ENCODE data around the gene LRRC59.

The LRRC59 gene

DNA sequence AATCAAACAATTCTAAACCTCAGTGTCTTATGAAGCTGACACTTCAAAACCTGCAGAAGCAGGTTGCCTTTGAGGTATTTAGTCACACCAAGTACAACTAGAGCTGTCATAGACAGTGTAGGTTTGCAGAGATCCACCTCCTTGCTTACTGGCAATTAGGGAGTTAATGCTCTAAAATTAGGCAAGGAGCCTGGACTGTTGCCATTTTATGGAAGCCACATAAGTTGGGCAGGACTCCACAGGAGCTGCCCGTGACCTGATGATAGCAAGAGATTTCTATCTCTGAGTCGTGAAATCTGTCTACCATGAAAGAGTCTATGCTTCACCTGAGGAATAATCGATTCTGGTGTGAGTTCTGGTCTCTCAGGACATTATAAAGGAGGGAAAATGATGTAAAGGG, 15.4 kb downstream of the LRRC59 start:
- no peak for DNase-seq

- DNase-seq, result no peak
Observed at GRCh38 chr17:50381260-50381815, 16.0 kb downstream of the LRRC59 start.

DNA sequence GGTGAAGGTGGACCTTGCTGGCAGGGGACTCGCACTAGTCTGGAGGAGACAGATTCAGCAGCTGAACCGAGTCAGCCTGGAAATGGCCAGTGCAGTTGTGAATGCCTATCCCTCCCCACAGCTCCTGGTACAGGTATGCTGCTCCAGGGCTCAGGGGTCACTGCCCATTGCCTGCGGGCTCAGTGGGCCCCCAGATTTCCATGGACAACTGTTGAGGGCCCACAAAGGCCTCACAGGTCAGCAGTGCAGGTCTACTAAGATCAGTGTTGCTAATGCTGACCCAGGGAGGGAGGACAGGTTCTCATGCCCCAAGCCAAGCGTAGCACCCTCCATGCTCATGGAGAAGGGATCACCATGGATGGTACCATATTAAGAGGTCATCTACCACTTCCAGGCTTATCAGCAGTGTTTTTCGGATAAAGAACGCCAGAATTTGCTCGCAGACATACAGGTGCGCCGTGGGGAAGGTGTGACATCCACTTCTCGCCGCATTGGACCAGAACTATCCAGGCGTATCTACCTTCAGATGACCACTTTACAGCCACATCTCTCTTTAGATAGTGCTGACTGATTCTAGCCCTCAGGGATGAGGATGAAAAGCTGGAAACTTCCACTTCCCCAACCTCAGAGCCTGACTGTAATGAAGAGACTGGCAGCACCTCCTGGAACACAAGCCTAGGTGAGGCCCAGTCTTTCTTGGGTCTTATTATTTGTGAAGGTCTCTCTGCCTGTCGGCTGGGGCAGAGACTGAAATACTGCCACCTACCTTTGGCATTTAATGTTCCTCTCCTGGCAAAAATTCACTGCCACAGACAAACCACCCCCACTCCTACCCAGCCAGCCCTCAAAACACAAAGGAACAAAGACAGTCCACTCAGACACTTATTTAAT, 16.7 kb downstream of the LRRC59 start:
- no peak for DNase-seq

DNA sequence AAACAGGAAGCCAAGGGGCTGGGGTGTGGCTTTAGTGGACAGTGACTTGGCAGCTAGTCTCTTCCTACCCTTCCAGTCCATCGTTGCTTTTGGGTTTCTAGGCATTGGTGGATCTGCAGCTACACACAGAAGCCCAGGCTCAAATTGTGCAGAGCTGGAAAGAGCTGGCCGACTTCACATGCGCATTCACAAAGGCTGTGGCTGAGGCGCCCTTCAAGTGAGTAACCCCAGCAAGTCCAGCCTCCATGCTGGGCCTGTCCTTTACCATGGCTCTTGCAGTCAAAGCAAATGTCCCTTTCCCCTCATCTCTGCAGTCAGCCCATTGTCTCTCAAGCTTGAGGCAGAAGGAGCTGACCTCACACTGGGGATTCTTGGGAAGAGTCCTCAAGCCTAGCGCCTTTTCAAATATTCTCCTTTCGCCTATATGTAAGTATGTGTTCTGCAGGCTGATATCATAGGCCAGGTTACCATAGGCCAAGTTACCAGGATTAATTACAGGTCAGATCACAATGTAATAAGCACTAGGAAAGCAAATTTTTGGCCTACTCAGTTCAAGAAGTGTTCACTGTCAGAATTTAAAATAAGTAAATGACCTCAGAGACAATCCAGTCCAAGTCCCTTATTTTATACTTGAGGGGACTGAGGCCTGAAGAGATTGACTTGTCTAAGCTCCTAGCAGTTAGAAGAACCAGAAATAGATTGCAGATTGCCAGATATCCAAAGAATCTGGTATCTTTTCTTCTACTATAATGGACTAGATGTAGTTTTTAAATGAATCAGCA, 17.8 kb downstream of the LRRC59 start:
- no peak for DNase-seq

GRCh38 chr17:50375858-50376538, 21.3 kb downstream of the LRRC59 start:
- DNase-seq, result no peak

GRCh38 chr17:50373705-50374104, 23.6 kb downstream of the LRRC59 start:
- no peak for DNase-seq

- peak; percentile 68 for DNase-seq
Observed at GRCh38 chr17:50372758-50373556, 24.4 kb downstream of the LRRC59 start, which contains the start of the genes EME1 and MRPL27. Gene EME1, plus strand, starts transcription at chr17:50373229. Its CDS starts 1,980 bp downstream, at chr17:50375209. Gene MRPL27, minus strand, starts transcription at chr17:50373184. Its CDS starts 14 bp downstream, at chr17:50373170.

DNA sequence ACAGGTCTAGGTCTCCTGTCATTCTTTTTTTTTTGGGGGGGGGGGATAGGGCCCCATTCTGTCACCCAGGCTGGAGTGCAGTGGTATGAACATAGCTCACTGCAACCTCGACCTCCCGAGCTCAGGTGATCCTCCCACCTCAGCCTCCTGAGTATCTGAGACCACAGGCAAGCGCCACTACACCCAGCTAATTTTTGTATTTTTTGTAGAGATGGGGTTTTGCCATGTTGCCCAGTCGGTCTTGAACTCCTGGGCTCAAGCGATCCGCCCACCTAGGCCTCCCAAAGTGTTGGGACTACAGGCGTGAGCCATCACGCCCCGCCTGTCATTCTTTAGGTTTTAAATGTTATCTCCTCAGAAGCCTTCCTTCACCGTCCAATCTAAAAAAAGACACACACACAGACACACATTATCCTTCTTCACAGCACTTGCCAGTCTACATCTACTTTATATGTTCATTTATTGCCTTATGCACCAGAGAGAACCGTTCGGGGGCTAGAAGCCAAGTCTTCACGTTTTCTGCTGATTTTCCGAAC, 25.0 kb downstream of the LRRC59 start:
- DNase-seq, result no peak

- no peak for DNase-seq
Observed at GRCh38 chr17:50371526-50371925, 25.8 kb downstream of the LRRC59 start.

- no peak for DNase-seq
Observed at GRCh38 chr17:50370052-50370451, 27.3 kb downstream of the LRRC59 start.

- no peak for DNase-seq
Observed at GRCh38 chr17:50367401-50367800, 29.9 kb downstream of the LRRC59 start.

GRCh38 chr17:50365649-50366393, 31.5 kb downstream of the LRRC59 start:
- no peak for DNase-seq

DNA sequence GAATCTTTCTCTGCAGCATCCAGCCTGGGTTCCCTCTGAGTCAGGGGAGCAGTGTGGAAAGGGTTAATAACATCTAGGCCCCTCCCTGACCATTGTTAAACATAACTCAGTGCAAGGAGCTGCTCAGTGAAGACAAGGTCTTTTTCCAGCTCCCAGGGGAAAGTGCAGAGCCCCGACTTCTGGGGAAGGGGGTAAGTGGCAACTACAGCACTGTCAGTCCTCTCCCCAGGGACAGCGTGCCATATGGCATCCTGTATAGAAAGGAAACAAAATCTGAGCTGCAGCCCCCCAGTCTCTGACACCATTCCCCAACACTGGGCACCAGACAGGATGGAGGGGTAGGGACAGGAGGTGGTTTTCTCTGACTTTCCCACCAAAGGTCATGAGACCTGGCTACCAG, 32.2 kb downstream of the LRRC59 start:
- DNase-seq, result no peak

DNA sequence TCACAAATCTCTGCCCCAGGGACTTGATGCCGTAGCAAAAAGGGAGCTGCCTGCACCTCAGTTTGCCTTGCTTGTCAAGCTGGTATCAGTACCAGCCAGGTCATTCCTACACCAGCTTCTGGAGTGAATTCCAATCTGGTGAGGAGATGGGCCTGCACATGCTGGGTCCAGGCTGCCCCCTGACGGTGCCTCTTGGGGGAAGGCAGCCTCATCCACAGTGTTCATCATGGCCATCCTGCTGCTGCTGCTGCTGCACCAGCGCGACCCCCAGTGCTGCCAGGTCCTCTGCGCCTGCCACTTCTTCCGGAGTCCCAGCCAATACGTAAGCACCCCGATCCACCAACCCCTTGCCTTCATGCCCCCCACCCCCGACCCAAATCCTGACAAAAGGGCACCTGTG, 32.6 kb downstream of the LRRC59 start:
- no peak for DNase-seq

DNA sequence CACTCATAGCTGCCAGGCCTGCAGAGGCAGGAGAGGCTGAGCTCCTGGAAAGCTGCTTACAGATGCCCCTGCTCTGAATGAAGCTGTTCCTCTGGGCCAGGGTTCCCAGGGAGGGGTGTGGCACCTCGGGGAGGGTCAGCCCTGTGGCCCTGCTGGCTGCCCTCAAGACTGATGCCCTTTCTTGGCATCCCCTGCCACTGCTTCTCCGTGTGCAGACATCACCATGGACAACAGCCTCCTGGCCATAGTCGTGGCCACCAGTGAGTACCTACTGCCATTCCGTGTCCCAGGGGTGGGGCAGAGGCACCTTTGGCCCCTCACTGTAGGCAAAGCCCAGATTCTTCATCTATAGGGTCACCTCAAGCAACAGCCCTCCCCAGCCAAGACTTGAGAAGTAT, 33.3 kb downstream of the LRRC59 start:
- no peak for DNase-seq

DNA sequence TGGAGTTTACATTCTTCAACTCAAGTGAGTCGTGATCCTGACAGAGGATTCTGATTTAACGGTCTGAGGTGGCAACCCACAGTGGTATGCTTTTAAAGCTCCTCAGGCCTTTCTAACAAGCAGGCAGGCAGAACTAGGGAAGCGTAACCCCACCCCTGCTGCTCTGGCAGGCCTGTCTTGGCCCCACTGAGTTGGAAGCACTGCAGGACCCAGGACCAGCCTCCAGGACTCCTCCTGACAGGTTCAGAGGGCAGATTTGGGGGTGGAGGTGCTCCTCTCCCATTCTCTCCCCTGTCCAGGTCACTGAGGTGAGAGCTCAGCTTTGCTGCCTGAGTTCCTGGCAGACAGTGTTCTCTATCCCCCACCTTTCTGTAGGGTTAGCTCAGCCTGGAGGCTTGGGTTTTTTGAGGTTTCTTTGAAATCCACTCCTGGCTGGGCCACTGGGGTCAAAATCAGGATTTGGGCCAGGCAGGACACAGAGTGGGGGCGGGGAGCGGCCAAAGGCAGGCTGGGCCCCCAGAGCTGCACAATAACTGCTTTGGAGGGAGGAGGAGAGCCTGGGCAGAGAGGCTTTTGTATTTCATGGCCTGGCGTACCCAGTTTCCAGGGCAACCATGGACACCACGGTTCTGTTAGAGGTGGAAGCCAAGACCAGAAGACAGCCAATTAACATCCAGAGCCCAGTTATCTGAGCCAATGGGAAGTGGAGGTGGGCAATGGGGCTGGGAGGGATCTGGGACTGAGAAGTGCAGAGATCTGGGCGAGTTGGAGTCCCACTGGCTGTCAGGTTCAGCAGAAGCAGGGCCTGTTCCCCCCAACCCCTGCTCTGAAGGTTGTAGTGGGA, 33.9 kb downstream of the LRRC59 start:
- no peak for DNase-seq

DNA sequence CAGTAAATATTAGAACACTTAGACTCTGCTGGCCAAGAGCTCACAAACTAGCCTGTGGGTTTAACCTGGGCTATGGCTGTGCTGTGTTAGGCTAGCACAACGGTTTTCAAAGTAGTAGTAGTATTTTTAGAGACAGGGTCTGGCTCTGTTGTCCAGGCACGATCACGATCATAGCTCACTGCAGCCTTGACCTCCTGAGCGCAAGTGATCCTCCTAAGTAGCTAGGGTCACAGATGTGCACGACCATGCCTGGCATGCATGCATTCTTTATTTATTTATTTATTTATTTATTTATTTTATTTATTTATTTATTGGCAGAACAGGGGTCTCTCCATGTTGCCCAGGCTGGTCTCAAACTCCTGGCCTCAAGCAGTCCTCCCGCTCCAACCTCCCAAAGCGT, 34.7 kb downstream of the LRRC59 start:
- DNase-seq, result no peak

- no peak for DNase-seq
Observed at GRCh38 chr17:50361561-50362480, 35.5 kb downstream of the LRRC59 start.
